GM12878 (cell line): Measurements from ENCODE around the gene CKLF. TPM values are rescaled to one million over a fixed set of nuclear protein-coding genes. Genes with fewer than 3 reads are reported as not detected.

Experiments
- CHD2 ChIP-seq: IDR thresholded peaks from 2 replicates; pipeline ENCODE4 v1.6.1; 2011; ENCODE audit warnings: low read depth, low read length, improper control_type of control experiment, borderline replicate concordance
- GATAD2B ChIP-seq: fragments of 450-650 bp; conservative IDR thresholded peaks from 2 replicates; pipeline ENCODE4 v1.6.1; 2017; ENCODE audit warnings: low read depth, mild to moderate bottlenecking, moderate library complexity
- HDGF ChIP-seq: fragments of 450-650 bp; IDR thresholded peaks from 2 replicates; pipeline ENCODE4 v1.6.1; 2016; ENCODE audit warnings: antibody characterized with exemption
- KAT2A ChIP-seq: conservative IDR thresholded peaks from 2 replicates; pipeline ENCODE4 v1.6.1; 2011; ENCODE audit warnings: low read depth, low read length; ENCODE audit not compliant: control insufficient read depth
- NBN ChIP-seq: fragments of 450-650 bp; IDR thresholded peaks from 2 replicates; pipeline ENCODE4 v1.6.1; 2016
- NRF1 ChIP-seq: conservative IDR thresholded peaks from 2 replicates; pipeline ENCODE4 v1.6.1; 2011; ENCODE audit warnings: mild to moderate bottlenecking, low read depth, low read length, improper control_type of control experiment
- PAX5 ChIP-seq: IDR thresholded peaks from 2 replicates; pipeline ENCODE4 v1.6.1; 2011; ENCODE audit warnings: low read depth, low read length, borderline replicate concordance
- POLR2A ChIP-seq: IDR thresholded peaks from 2 replicates; pipeline ENCODE4 v1.6.1; 2011; ENCODE audit warnings: low read depth, mild to moderate bottlenecking, low read length
- RUNX3 ChIP-seq: IDR thresholded peaks from 2 replicates; pipeline ENCODE4 v1.6.1; 2012; ENCODE audit warnings: low read length, inconsistent platforms
- YY1 ChIP-seq: IDR thresholded peaks from 2 replicates; pipeline ENCODE4 v1.6.1; 2011; ENCODE audit warnings: low read depth, mild to moderate bottlenecking, low read length
- polyA plus RNA-seq, 11 experiments: library from polyadenylated mRNA; depleted of rRNA in 4 of 11; unstranded in 6 of 11; stranded (reverse) in 5 of 11; fragments of >200 nt; fragmentation: Nextera tagmentation in 4 of 11; fragmentation: Illumina TruSeq in 1 of 11; extraction: Ambion mirVana in 4 of 11; extraction: Trizol in 1 of 11; gene quantifications; 1 replicate in 1 of 11; 2 replicates in 10 of 11; pipeline versions ENCODE4 v1.2.1 to v1.2.3, GENCODE V29; 2011 to 2016; ENCODE audit warnings: inconsistent platforms in 2 of 11, missing spikeins in 2 of 11, low read depth in 1 of 11
- total RNA-seq, 4 experiments: library from RNA; depleted of rRNA in 3 of 4; stranded (reverse); fragments of >200 nt in 3 of 4; fragmentation: Illumina TruSeq in 1 of 4; extraction: Trizol in 1 of 4; gene quantifications; 2 replicates each; pipeline versions ENCODE4 v1.2.1 to v1.2.3, GENCODE V29; 2013 to 2021
- TF ChIP-seq, protein P1 (sequence below): fragments of 450-650 bp; IDR thresholded peaks from 2 replicates; pipeline ENCODE4 v1.6.1; 2016; ENCODE audit warnings: mild to moderate bottlenecking
- TF ChIP-seq, protein P2 (sequence below): fragments of 450-650 bp; IDR thresholded peaks from 2 replicates; pipeline ENCODE4 v1.6.1; 2017; ENCODE audit warnings: mild to moderate bottlenecking, moderate library complexity
- TF ChIP-seq, protein P3 (sequence below): IDR thresholded peaks from 2 replicates; pipeline ENCODE4 v1.6.1; 2012; ENCODE audit warnings: low read depth, low read length, improper control_type of control experiment
- TF ChIP-seq, protein P4 (sequence below): fragments of 450-650 bp; IDR thresholded peaks from 2 replicates; pipeline ENCODE4 v1.6.1; 2018; ENCODE audit warnings: borderline replicate concordance, mild to moderate bottlenecking; ENCODE audit not compliant: partially characterized antibody

Gene CKLF
- total and polyA plus RNA-seq, 10 of the 15 experiments (the other 5 are each of a cell fraction or from before 2014, with no cell fraction given) = 40.8 to 193 (median 109) TPM

DNA sequence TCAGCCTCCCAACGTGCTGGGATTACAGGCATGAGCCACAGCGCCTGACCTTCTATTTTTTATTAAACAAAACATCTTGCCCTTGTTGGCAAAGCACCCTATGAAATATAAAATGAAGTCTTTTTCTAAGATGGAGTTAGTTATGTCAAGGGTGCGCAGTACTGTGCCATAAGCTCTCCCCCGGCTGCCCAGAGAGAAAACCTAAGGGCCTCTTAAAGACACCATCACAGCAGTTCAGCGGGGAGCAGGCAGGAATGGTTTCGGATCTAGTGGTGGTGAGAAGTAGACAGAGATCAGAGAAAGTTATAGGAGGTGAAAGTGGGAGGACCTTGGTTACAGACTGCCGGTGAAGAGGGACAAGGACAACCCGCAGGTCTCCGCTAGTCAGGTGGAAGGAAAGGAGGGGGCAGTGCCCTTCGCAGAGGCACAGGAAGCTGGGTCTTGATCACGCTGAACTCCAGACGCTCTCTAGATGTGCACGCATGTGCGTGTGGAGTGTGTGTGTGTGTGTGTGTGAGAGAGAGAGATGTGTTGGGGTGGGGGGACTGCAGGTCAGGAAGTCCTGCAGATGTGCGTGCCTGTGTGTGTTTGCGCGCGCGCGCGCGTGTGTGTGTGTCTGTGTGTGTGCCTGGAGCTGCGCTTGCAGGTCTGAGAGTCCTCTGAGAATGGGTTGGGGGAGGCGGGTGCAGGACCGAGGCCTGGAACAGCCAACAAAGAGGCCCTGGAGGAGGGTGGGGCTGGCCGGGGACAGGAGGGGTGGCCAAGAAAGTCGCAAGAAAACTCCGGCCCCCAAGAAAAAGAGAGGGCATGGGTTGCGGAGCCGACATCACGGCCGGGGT, 51.4 kb downstream of the CKLF start (continued):
- TF ChIP-seq, protein P1, sequence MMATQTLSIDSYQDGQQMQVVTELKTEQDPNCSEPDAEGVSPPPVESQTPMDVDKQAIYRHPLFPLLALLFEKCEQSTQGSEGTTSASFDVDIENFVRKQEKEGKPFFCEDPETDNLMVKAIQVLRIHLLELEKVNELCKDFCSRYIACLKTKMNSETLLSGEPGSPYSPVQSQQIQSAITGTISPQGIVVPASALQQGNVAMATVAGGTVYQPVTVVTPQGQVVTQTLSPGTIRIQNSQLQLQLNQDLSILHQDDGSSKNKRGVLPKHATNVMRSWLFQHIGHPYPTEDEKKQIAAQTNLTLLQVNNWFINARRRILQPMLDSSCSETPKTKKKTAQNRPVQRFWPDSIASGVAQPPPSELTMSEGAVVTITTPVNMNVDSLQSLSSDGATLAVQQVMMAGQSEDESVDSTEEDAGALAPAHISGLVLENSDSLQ = peak; percentile 5; the same call in 1 of the 2 replicates
- TF ChIP-seq, protein P2, sequence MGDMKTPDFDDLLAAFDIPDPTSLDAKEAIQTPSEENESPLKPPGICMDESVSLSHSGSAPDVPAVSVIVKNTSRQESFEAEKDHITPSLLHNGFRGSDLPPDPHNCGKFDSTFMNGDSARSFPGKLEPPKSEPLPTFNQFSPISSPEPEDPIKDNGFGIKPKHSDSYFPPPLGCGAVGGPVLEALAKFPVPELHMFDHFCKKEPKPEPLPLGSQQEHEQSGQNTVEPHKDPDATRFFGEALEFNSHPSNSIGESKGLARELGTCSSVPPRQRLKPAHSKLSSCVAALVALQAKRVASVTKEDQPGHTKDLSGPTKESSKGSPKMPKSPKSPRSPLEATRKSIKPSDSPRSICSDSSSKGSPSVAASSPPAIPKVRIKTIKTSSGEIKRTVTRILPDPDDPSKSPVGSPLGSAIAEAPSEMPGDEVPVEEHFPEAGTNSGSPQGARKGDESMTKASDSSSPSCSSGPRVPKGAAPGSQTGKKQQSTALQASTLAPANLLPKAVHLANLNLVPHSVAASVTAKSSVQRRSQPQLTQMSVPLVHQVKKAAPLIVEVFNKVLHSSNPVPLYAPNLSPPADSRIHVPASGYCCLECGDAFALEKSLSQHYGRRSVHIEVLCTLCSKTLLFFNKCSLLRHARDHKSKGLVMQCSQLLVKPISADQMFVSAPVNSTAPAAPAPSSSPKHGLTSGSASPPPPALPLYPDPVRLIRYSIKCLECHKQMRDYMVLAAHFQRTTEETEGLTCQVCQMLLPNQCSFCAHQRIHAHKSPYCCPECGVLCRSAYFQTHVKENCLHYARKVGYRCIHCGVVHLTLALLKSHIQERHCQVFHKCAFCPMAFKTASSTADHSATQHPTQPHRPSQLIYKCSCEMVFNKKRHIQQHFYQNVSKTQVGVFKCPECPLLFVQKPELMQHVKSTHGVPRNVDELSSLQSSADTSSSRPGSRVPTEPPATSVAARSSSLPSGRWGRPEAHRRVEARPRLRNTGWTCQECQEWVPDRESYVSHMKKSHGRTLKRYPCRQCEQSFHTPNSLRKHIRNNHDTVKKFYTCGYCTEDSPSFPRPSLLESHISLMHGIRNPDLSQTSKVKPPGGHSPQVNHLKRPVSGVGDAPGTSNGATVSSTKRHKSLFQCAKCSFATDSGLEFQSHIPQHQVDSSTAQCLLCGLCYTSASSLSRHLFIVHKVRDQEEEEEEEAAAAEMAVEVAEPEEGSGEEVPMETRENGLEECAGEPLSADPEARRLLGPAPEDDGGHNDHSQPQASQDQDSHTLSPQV = peak; percentile 85
- TF ChIP-seq YY1 = peak; percentile 28; the same call in 1 of the 2 replicates
- TF ChIP-seq NRF1 = 0 out of 2 replicates have a peak, but pooled peaks have one; percentile 14
- TF ChIP-seq NBN = peak; percentile 99
- peak; percentile 96 for TF ChIP-seq HDGF
- peak; percentile 24; the same call in 1 of the 2 replicates for TF ChIP-seq PAX5
- TF ChIP-seq, protein P3, sequence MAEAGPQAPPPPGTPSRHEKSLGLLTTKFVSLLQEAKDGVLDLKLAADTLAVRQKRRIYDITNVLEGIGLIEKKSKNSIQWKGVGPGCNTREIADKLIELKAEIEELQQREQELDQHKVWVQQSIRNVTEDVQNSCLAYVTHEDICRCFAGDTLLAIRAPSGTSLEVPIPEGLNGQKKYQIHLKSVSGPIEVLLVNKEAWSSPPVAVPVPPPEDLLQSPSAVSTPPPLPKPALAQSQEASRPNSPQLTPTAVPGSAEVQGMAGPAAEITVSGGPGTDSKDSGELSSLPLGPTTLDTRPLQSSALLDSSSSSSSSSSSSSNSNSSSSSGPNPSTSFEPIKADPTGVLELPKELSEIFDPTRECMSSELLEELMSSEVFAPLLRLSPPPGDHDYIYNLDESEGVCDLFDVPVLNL = no peak
- TF ChIP-seq KAT2A = no peak
- 0 out of 2 replicates have a peak, but pooled peaks have one; percentile 38 for TF ChIP-seq GATAD2B
- TF ChIP-seq RUNX3 = peak; percentile 19; the same call in 1 of the 2 replicates
- TF ChIP-seq, protein P4, sequence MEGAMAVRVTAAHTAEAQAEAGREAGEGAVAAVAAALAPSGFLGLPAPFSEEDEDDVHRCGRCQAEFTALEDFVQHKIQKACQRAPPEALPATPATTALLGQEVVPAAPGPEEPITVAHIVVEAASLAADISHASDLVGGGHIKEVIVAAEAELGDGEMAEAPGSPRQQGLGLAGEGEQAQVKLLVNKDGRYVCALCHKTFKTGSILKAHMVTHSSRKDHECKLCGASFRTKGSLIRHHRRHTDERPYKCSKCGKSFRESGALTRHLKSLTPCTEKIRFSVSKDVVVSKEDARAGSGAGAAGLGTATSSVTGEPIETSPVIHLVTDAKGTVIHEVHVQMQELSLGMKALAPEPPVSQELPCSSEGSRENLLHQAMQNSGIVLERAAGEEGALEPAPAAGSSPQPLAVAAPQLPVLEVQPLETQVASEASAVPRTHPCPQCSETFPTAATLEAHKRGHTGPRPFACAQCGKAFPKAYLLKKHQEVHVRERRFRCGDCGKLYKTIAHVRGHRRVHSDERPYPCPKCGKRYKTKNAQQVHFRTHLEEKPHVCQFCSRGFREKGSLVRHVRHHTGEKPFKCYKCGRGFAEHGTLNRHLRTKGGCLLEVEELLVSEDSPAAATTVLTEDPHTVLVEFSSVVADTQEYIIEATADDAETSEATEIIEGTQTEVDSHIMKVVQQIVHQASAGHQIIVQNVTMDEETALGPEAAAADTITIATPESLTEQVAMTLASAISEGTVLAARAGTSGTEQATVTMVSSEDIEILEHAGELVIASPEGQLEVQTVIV = peak; percentile 9
- peak; percentile 67 for TF ChIP-seq POLR2A
- TF ChIP-seq CHD2 = peak; percentile 27; the same call in 1 of the 2 replicates
